Measurements from ENCODE around the gene C19orf33.
"Not testable (repeated sequence)": the region's sequence is repeated elsewhere in the genome, so short reads cannot be mapped to it uniquely, and the experiment has no call there.

Gene C19orf33

GRCh38 chr19:38339011-38339410 lies 35.0 kb downstream of the C19orf33 start:
- not testable (repeated sequence) for DNase-seq (ENCODE audit: low read depth in 2 of 2)

- DNase-seq (ENCODE audit: low read depth in 2 of 2), result no peak
Observed at GRCh38 chr19:38340927-38341326, 36.9 kb downstream of the C19orf33 start.

- no peak for DNase-seq (ENCODE audit: low read depth in 2 of 2)
Observed at GRCh38 chr19:38346837-38347236, 42.8 kb downstream of the C19orf33 start.

- no peak for DNase-seq (ENCODE audit: low read depth in 2 of 2)
Observed at GRCh38 chr19:38350883-38351282, 46.8 kb downstream of the C19orf33 start.

- DNase-seq (ENCODE audit: low read depth in 2 of 2), result no peak
Observed at GRCh38 chr19:38351865-38352395, 47.9 kb downstream of the C19orf33 start.

- no peak for DNase-seq (ENCODE audit: low read depth in 2 of 2)
Observed at GRCh38 chr19:38352611-38353010, 48.6 kb downstream of the C19orf33 start.

Data from stimulated activated CD8-positive, alpha-beta memory T cell treated with anti-CD3 and anti-CD28 coated beads, Interleukin-7, amount 100 ng/mL, for 4 hours (primary cell).